Measurements from ENCODE around the gene LAMC1. TPM values are rescaled to one million over a fixed set of nuclear protein-coding genes. Genes with fewer than 3 reads are reported as not detected.

The LAMC1 gene
- total and polyA plus RNA-seq, 10 of the 15 experiments (the other 5 are each of a cell fraction or from before 2014, with no cell fraction given) = 4.6 to 51.4 (median 25.6) TPM

DNA sequence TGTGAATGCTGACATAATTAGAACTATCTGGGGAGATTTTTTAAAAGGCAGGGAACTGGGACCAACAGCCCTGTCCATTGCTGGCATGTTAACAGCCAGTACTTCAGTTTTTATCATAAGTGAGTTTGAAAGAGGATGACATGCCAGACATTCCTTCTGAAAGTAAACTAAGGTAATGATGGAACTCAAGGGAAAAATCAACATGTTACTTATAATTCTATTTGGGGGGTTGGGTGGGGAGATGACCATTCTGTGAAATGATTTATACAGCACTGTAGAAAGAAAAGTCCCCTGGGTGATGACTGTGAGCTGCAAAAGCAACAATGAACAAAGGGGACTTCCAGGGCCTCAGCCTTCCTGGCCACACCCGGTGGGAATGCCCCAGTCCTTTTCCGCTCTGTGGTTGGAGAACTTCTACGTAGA is 157.4 kb downstream of the LAMC1 start (continued):
- TF ChIP-seq, protein P1, sequence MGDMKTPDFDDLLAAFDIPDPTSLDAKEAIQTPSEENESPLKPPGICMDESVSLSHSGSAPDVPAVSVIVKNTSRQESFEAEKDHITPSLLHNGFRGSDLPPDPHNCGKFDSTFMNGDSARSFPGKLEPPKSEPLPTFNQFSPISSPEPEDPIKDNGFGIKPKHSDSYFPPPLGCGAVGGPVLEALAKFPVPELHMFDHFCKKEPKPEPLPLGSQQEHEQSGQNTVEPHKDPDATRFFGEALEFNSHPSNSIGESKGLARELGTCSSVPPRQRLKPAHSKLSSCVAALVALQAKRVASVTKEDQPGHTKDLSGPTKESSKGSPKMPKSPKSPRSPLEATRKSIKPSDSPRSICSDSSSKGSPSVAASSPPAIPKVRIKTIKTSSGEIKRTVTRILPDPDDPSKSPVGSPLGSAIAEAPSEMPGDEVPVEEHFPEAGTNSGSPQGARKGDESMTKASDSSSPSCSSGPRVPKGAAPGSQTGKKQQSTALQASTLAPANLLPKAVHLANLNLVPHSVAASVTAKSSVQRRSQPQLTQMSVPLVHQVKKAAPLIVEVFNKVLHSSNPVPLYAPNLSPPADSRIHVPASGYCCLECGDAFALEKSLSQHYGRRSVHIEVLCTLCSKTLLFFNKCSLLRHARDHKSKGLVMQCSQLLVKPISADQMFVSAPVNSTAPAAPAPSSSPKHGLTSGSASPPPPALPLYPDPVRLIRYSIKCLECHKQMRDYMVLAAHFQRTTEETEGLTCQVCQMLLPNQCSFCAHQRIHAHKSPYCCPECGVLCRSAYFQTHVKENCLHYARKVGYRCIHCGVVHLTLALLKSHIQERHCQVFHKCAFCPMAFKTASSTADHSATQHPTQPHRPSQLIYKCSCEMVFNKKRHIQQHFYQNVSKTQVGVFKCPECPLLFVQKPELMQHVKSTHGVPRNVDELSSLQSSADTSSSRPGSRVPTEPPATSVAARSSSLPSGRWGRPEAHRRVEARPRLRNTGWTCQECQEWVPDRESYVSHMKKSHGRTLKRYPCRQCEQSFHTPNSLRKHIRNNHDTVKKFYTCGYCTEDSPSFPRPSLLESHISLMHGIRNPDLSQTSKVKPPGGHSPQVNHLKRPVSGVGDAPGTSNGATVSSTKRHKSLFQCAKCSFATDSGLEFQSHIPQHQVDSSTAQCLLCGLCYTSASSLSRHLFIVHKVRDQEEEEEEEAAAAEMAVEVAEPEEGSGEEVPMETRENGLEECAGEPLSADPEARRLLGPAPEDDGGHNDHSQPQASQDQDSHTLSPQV (IDR thresholded peaks at IDR 0.05) = no peak
- peak; percentile 89 for TF ChIP-seq RUNX3 (IDR thresholded peaks at IDR 0.05; ENCODE audit: low read length)
- 0 out of 2 replicates have a peak, but pooled peaks have one; percentile 20 for TF ChIP-seq CREM (IDR thresholded peaks at IDR 0.05; ENCODE audit: low read depth)
- TF ChIP-seq IRF4 (IDR thresholded peaks at IDR 0.05; ENCODE audit: low read depth, low read length) = no peak
- no peak for TF ChIP-seq RB1 (IDR thresholded peaks at IDR 0.05; ENCODE audit: borderline replicate concordance)
- TF ChIP-seq WRNIP1 (IDR thresholded peaks at IDR 0.05; ENCODE audit: borderline replicate concordance, low read depth, low read length) = no peak
- TF ChIP-seq CBFB (IDR thresholded peaks at IDR 0.05; ENCODE audit: low read depth) = no peak
- TF ChIP-seq, protein P2, sequence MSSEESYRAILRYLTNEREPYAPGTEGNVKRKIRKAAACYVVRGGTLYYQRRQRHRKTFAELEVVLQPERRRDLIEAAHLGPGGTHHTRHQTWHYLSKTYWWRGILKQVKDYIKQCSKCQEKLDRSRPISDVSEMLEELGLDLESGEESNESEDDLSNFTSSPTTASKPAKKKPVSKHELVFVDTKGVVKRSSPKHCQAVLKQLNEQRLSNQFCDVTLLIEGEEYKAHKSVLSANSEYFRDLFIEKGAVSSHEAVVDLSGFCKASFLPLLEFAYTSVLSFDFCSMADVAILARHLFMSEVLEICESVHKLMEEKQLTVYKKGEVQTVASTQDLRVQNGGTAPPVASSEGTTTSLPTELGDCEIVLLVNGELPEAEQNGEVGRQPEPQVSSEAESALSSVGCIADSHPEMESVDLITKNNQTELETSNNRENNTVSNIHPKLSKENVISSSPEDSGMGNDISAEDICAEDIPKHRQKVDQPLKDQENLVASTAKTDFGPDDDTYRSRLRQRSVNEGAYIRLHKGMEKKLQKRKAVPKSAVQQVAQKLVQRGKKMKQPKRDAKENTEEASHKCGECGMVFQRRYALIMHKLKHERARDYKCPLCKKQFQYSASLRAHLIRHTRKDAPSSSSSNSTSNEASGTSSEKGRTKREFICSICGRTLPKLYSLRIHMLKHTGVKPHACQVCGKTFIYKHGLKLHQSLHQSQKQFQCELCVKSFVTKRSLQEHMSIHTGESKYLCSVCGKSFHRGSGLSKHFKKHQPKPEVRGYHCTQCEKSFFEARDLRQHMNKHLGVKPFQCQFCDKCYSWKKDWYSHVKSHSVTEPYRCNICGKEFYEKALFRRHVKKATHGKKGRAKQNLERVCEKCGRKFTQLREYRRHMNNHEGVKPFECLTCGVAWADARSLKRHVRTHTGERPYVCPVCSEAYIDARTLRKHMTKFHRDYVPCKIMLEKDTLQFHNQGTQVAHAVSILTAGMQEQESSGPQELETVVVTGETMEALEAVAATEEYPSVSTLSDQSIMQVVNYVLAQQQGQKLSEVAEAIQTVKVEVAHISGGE (CRISPR knock-in tag; IDR thresholded peaks at IDR 0.05) = no peak
- no peak for TF ChIP-seq YBX1 (IDR thresholded peaks at IDR 0.05)
- TF ChIP-seq JUND (IDR thresholded peaks at IDR 0.05; ENCODE audit: low read depth, low read length) = no peak
- TF ChIP-seq SIX5 (IDR thresholded peaks at IDR 0.05; ENCODE audit: low read depth, low read length, severe bottlenecking) = no peak
- no peak for TF ChIP-seq HDAC2 (IDR thresholded peaks at IDR 0.05)
- no peak for TF ChIP-seq MYC (IDR thresholded peaks at IDR 0.05; ENCODE audit: insufficient read depth, insufficient read length, insufficient replicate concordance, low read length, severe bottlenecking)
- TF ChIP-seq MXI1 (IDR thresholded peaks at IDR 0.05; ENCODE audit: low read depth, low read length) = no peak
- TF ChIP-seq GABPA (IDR thresholded peaks at IDR 0.05; ENCODE audit: low read depth) = no peak
- no peak for TF ChIP-seq ASH2L (IDR thresholded peaks at IDR 0.05; ENCODE audit: borderline replicate concordance, low read depth)
- no peak for TF ChIP-seq PAX8 (IDR thresholded peaks at IDR 0.05)
- no peak for TF ChIP-seq CEBPB (IDR thresholded peaks at IDR 0.05; ENCODE audit: borderline replicate concordance in 1 of 2, low read depth in 2 of 2, low read length in 2 of 2)
- TF ChIP-seq SIN3A (IDR thresholded peaks at IDR 0.05; ENCODE audit: low read depth, low read length) = no peak
- no peak for TF ChIP-seq PML (IDR thresholded peaks at IDR 0.05; ENCODE audit: low read length)
- TF ChIP-seq, protein P3, sequence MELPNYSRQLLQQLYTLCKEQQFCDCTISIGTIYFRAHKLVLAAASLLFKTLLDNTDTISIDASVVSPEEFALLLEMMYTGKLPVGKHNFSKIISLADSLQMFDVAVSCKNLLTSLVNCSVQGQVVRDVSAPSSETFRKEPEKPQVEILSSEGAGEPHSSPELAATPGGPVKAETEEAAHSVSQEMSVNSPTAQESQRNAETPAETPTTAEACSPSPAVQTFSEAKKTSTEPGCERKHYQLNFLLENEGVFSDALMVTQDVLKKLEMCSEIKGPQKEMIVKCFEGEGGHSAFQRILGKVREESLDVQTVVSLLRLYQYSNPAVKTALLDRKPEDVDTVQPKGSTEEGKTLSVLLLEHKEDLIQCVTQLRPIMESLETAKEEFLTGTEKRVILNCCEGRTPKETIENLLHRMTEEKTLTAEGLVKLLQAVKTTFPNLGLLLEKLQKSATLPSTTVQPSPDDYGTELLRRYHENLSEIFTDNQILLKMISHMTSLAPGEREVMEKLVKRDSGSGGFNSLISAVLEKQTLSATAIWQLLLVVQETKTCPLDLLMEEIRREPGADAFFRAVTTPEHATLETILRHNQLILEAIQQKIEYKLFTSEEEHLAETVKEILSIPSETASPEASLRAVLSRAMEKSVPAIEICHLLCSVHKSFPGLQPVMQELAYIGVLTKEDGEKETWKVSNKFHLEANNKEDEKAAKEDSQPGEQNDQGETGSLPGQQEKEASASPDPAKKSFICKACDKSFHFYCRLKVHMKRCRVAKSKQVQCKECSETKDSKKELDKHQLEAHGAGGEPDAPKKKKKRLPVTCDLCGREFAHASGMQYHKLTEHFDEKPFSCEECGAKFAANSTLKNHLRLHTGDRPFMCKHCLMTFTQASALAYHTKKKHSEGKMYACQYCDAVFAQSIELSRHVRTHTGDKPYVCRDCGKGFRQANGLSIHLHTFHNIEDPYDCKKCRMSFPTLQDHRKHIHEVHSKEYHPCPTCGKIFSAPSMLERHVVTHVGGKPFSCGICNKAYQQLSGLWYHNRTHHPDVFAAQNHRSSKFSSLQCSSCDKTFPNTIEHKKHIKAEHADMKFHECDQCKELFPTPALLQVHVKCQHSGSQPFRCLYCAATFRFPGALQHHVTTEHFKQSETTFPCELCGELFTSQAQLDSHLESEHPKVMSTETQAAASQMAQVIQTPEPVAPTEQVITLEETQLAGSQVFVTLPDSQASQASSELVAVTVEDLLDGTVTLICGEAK (IDR thresholded peaks at IDR 0.05; ENCODE audit: borderline replicate concordance) = no peak
- TF ChIP-seq LARP7 (IDR thresholded peaks at IDR 0.05) = no peak
